K562 treated with DMSO at 1 percent for 4 hours (cell line): Measurements from ENCODE around the gene ATP7A. TPM values are rescaled to one million over a fixed set of nuclear protein-coding genes. Genes with fewer than 3 reads are reported as not detected.

Source experiments
- total RNA-seq: library from RNA; unstranded; fragments of 300-600 nt; gene quantifications from 2 replicates; pipeline ENCODE4 v1.2.3, GENCODE V29; 2022; ENCODE audit not compliant: insufficient read depth

The ATP7A gene
- 3.1 and 4.1 TPM in 2 replicates for total RNA-seq

GRCh38 chrX:77910108-77910840, at the start of gene ATP7A:
ATP7A (plus strand) TSS chrX:77910693; CDS start chrX:77971642, 60,949 bp downstream.

GRCh38 chrX:77894921-77895886, 15.3 kb upstream of the ATP7A start, which contains the start of gene MAGT1:
MAGT1 (minus strand) TSS chrX:77895435; CDS start chrX:77895410, 25 bp downstream.

GRCh38 chrX:77899081-77899828, 11.2 kb upstream of the ATP7A start, which contains the start of gene COX7B:
COX7B (plus strand) TSS chrX:77899468; CDS start chrX:77899554, 86 bp downstream.

GRCh38 chrX:77969538-77969937, 59.0 kb downstream of the ATP7A start, which contains the start of gene PGAM4:
PGAM4 (minus strand) TSS chrX:77969638; CDS start chrX:77969638, 0 bp downstream.

Other genes starting within 250 kb of the ATP7A start
- 11.9 and 13.0 TPM in 2 replicates for gene ATRX, start 124.5 kb upstream of the ATP7A start, total RNA-seq
- gene MAGT1, start 15.3 kb upstream of the ATP7A start, total RNA-seq, result 15.8 and 19.3 TPM in 2 replicates
- gene COX7B, start 11.2 kb upstream of the ATP7A start, total RNA-seq, result 514 and 686 TPM in 2 replicates
- gene PGAM4, start 58.9 kb downstream of the ATP7A start, total RNA-seq, result not detected in 2 replicates
- 130 and 137 TPM in 2 replicates for gene PGK1, start 193.6 kb downstream of the ATP7A start, total RNA-seq
- 7.9 and 8.6 TPM in 2 replicates for gene TAF9B, start 229.0 kb downstream of the ATP7A start, total RNA-seq